GM23248 (cell line): ENCODE data around the gene ARMC12. TPM values are rescaled to one million over a fixed set of nuclear protein-coding genes. Genes with fewer than 3 reads are reported as not detected.

ENCODE experiments used
- DNase-seq: peaks from one replicate; pipeline ENCODE4 v3.0.0-alpha.2; 2015
- H2AFZ ChIP-seq: fragments of 200-600 bp; sonication (generic); 2 replicates; pipeline ENCODE4 v1.6.1; 2016; ENCODE audit warnings: antibody characterized with exemption
- H3F3A ChIP-seq: fragments of 200-600 bp; sonication (generic); 2 replicates; pipeline ENCODE4 v1.6.1; 2016; ENCODE audit warnings: mild to moderate bottlenecking, antibody characterized with exemption, mixed run types; ENCODE audit not compliant: insufficient read depth
- H3K27ac ChIP-seq: fragments of 200-600 bp; sonication (generic); 2 replicates; pipeline ENCODE4 v1.5.1; 2016; ENCODE audit warnings: mild to moderate bottlenecking
- H3K27me3 ChIP-seq: fragments of 200-600 bp; sonication (generic); replicated peaks from 2 replicates; pipeline ENCODE4 v1.6.1; 2016; ENCODE audit warnings: mild to moderate bottlenecking; ENCODE audit not compliant: insufficient read depth
- H3K36me3 ChIP-seq: fragments of 200-600 bp; sonication (generic); 2 replicates; pipeline ENCODE4 v1.6.1; 2016; ENCODE audit warnings: low read depth, mild to moderate bottlenecking
- H3K4me1 ChIP-seq: fragments of 200-600 bp; sonication (generic); 2 replicates; pipeline ENCODE4 v1.6.1; 2016; ENCODE audit warnings: mild to moderate bottlenecking; ENCODE audit not compliant: insufficient read depth
- H3K4me2 ChIP-seq: fragments of 200-600 bp; sonication (generic); one replicate; pipeline ENCODE4 v1.6.1; 2016; ENCODE audit warnings: mild to moderate bottlenecking; ENCODE audit not compliant: unreplicated experiment
- H3K4me3 ChIP-seq: fragments of 200-600 bp; sonication (generic); 2 replicates; pipeline ENCODE4 v1.5.1; 2016; ENCODE audit warnings: mild to moderate bottlenecking
- H3K79me2 ChIP-seq: fragments of 200-600 bp; sonication (generic); 2 replicates; pipeline ENCODE4 v1.6.1; 2016; ENCODE audit warnings: mild to moderate bottlenecking; ENCODE audit not compliant: insufficient read depth
- H3K9ac ChIP-seq: fragments of 200-600 bp; sonication (generic); 2 replicates; pipeline ENCODE4 v1.6.1; 2016; ENCODE audit warnings: mild to moderate bottlenecking
- H3K9me2 ChIP-seq: fragments of 200-600 bp; sonication (generic); 2 replicates; pipeline ENCODE4 v1.6.1; 2016; ENCODE audit warnings: mixed run types, mild to moderate bottlenecking, moderate library complexity; ENCODE audit not compliant: insufficient read depth
- H3K9me3 ChIP-seq: fragments of 200-600 bp; sonication (generic); one replicate; pipeline ENCODE4 v1.6.1; 2017; ENCODE audit warnings: low read depth
- H4K20me1 ChIP-seq: fragments of 200-600 bp; sonication (generic); 2 replicates; pipeline ENCODE4 v1.6.0; 2016; ENCODE audit not compliant: insufficient read depth
- EZH2 ChIP-seq: fragments of 200-600 bp; sonication (generic); IDR thresholded peaks from 2 replicates; pipeline ENCODE4 v1.6.1; 2018; ENCODE audit warnings: antibody characterized with exemption, mild to moderate bottlenecking; ENCODE audit not compliant: insufficient read depth, poor library complexity, severe bottlenecking
- EZH2phosphoT487 ChIP-seq: fragments of 200-600 bp; sonication (generic); IDR thresholded peaks from 2 replicates; pipeline ENCODE4 v1.6.1; 2018; ENCODE audit warnings: antibody characterized with exemption, moderate library complexity, mild to moderate bottlenecking, low read depth; ENCODE audit not compliant: insufficient read depth
- WGBS, 2 experiments: methylation state at CpG; one replicate each; pipeline ENCODE4 v1.1.6; 2015 to 2017; ENCODE audit warnings: low lambda C conversion rate in 2 of 2, low coverage in 1 of 2; ENCODE audit errors: missing lambda C conversion rate in 2 of 2; 5-methylcytosine and 5-hydroxymethylcytosine counted together
- in situ Hi-C: fragments of 300-500 bp; cut with MboI; formaldehyde crosslinking; loops from 2 replicates; pipeline ENCODE4 v1.15.0; 2020
- polyA plus RNA-seq: library from polyadenylated mRNA; unstranded; fragments of >200 nt; fragmentation: Nextera tagmentation; extraction: Ambion mirVana; gene quantifications from 2 replicates; pipeline ENCODE4 v1.2.1, GENCODE V29; 2016
- total RNA-seq: library from RNA; depleted of rRNA; stranded (reverse); fragments of >200 nt; shearing (Covaris generic); gene quantifications from 2 replicates; pipeline ENCODE4 v1.2.3, GENCODE V29; 2014; rRNA removed

ARMC12 gene
- total and polyA plus RNA-seq, 2 experiments from 2014 or later: 0.26 TPM; not detected in 1

DNA sequence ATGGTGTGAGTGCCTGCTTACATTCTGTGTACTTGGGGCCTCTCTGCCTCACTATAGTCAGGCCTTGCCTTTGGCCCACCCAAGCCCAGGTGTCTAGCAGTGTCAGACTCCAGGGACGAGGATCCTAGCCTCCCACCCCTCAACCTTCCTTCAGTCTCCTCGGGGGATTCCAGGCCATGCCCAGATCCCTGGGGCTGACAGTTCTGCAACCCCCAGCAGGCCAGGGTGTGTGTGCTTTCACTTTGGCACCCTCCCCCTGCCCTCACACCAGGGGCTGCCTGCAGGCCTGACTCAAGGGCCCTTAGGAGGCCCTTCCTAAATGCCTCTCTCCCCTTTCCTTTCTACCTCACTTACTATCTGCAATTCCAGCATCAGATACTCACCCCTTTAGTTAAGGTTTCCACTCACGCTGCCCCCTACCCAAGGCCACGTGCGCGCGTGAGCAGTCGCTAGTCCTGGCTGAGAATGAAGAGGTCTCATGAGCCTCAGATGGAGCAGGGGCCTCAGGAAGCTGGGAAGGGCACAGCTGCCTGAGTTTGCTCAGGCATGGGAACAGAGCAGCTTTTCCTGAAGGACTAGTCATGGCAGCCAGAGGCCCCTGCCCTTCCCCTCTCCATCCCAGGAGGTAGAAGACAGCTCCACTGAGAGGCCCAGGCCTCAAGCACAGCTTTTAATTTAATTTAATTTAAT, 61.1 kb downstream of the ARMC12 start:
- in situ Hi-C loops: no loop called here
- H4K20me1 ChIP-seq: no peaks in the 10 kb centered on the region

More for the DNA sequence above, 61.1 kb downstream of the ARMC12 start:
- no peak overlapping the region for H3K4me3 ChIP-seq
- H3K27ac ChIP-seq: no peak overlapping the region
- H3K4me2 ChIP-seq: no peak overlapping the region
- no peak overlapping the region for H2AFZ ChIP-seq
- peaks cover 19% of the 10 kb centered on the region; the same call in 1 of the 2 replicates for H3K27me3 ChIP-seq
- DNase-seq: no peak
- H3K9me2 ChIP-seq: no peaks in the 10 kb centered on the region
- TF ChIP-seq EZH2: no peak
- TF ChIP-seq EZH2phosphoT487: no peak
- no peaks in the 10 kb centered on the region for H3K9me3 ChIP-seq
- H3K79me2 ChIP-seq: no peaks in the 10 kb centered on the region
- no peaks in the 10 kb centered on the region for H3K36me3 ChIP-seq
- 61 to 66% methylated on average over 8 of the region's 8 CpGs for WGBS, 2 experiments
- no peak overlapping the region for H3K9ac ChIP-seq
- no peaks in the 10 kb centered on the region for H3F3A ChIP-seq
- no peaks in the 10 kb centered on the region for H3K4me1 ChIP-seq

Other genes with a start within 250 kb of the ARMC12 start
- gene TEAD3, start 240.0 kb upstream of the ARMC12 start, total RNA-seq: 10.5 and 12.0 TPM in 2 replicates
- gene TEAD3, start 240.0 kb upstream of the ARMC12 start, polyA plus RNA-seq: 6.9 TPM in 2 replicates
- gene TULP1, start 224.1 kb upstream of the ARMC12 start, total RNA-seq: not detected in 2 replicates
- gene TULP1, start 224.1 kb upstream of the ARMC12 start, polyA plus RNA-seq: not detected in 2 replicates
- 1.9 and 3.6 TPM in 2 replicates for gene FKBP5, start 48.1 kb upstream of the ARMC12 start, total RNA-seq
- 6.3 and 6.9 TPM in 2 replicates for gene FKBP5, start 48.1 kb upstream of the ARMC12 start, polyA plus RNA-seq
- not detected in 2 replicates for gene CLPSL2, start 39.6 kb downstream of the ARMC12 start, total RNA-seq
- not detected in 2 replicates for gene CLPSL2, start 39.6 kb downstream of the ARMC12 start, polyA plus RNA-seq
- gene CLPSL1, start 44.0 kb downstream of the ARMC12 start, total RNA-seq: not detected in 2 replicates
- not detected in 2 replicates for gene CLPSL1, start 44.0 kb downstream of the ARMC12 start, polyA plus RNA-seq
- gene CLPS, start 60.3 kb downstream of the ARMC12 start, total RNA-seq: not detected in 2 replicates
- gene CLPS, start 60.3 kb downstream of the ARMC12 start, polyA plus RNA-seq: not detected in 2 replicates
- gene LHFPL5, start 68.3 kb downstream of the ARMC12 start, total RNA-seq: not detected in 2 replicates
- not detected in 2 replicates for gene LHFPL5, start 68.3 kb downstream of the ARMC12 start, polyA plus RNA-seq
- 19.0 and 28.9 TPM in 2 replicates for gene SRPK1, start 184.1 kb downstream of the ARMC12 start, total RNA-seq
- gene SRPK1, start 184.1 kb downstream of the ARMC12 start, polyA plus RNA-seq: 36.0 and 44.4 TPM in 2 replicates